Endothelial cell of umbilical vein (primary cell): ENCODE data around the gene ISL1. TPM values are rescaled to one million over a fixed set of nuclear protein-coding genes. Genes with fewer than 3 reads are reported as not detected.

Experiments used
- BruUV-seq: library from RNA; stranded (reverse); fragments of 400-500 nt; replicated peaks from 2 replicates; lab custom pipeline; 2021; lab: Mats Ljungman, UMichigan
- CTCF ChIA-PET: fragments of 300-600, 350-600 bp; sonication (Branson Sonifier 250); formaldehyde crosslinking; loops from one replicate; lab custom pipeline; 2021; ENCODE audit warnings: antibody characterized with exemption, inconsistent platforms; lab: Charles Lee
- POLR2A ChIA-PET: fragments of 300-600, 350-600 bp; sonication (Branson Sonifier 250); formaldehyde crosslinking; loops from one replicate; lab custom pipeline; 2021; ENCODE audit warnings: antibody characterized with exemption, inconsistent platforms; lab: Charles Lee
- DNase-seq: peaks from one replicate; pipeline ENCODE4 v3.0.0-alpha.2; 2011; ENCODE audit warnings: low read depth, low spot score
- FAIRE-seq: peaks from 2 replicates; lab custom pipeline; 2011; peaks lifted over from hg19 to GRCh38; lab: Jason Lieb, UNC
- H2AFZ ChIP-seq: 2 replicates; pipeline ENCODE4 v1.6.0; 2012; ENCODE audit warnings: low read depth, low read length, control low read depth, inconsistent platforms
- H3K27ac ChIP-seq: 2 replicates; pipeline ENCODE4 v1.5.1; 2011; ENCODE audit warnings: low read depth, mild to moderate bottlenecking, control low read depth, low read length, moderate library complexity; ENCODE audit not compliant: insufficient read depth
- H3K27me3 ChIP-seq, 2 experiments: 2 replicates each; pipeline versions ENCODE4 v1.6.0 to v1.6.1; 2011; ENCODE audit warnings: low read length in 2 of 2, mixed read lengths in 1 of 2; ENCODE audit not compliant: control insufficient read depth in 2 of 2, insufficient read depth in 2 of 2
- H3K36me3 ChIP-seq, 2 experiments: 2 replicates in 1 of 2; 3 replicates in 1 of 2; pipeline ENCODE4 v1.5.1; 2011; ENCODE audit warnings: low read length in 2 of 2, mild to moderate bottlenecking in 1 of 2, moderate library complexity in 1 of 2; ENCODE audit not compliant: control insufficient read depth in 2 of 2, insufficient read depth in 2 of 2; ENCODE audit errors: extremely low read depth in 1 of 2
- H3K4me1 ChIP-seq: 3 replicates; pipeline ENCODE4 v1.5.1; 2011; ENCODE audit warnings: mild to moderate bottlenecking, low read length; ENCODE audit not compliant: control insufficient read depth, insufficient read depth; ENCODE audit errors: extremely low read depth
- H3K4me2 ChIP-seq: 2 replicates; pipeline ENCODE4 v1.6.1; 2011; ENCODE audit warnings: low read length, control low read depth, mixed read lengths; ENCODE audit not compliant: insufficient read depth
- H3K4me3 ChIP-seq, 3 experiments: fragments of 200-600 bp in 1 of 3; sonication (generic), shearing (Covaris generic) in 1 of 3; replicated peaks in 1 of 3; 2 replicates each; pipeline ENCODE4 v1.5.1; 2011 to 2016; ENCODE audit warnings: control low read depth in 3 of 3, low read length in 3 of 3, mild to moderate bottlenecking in 2 of 3, inconsistent platforms in 1 of 3, low read depth in 1 of 3, moderate library complexity in 1 of 3; ENCODE audit not compliant: insufficient read depth in 1 of 3
- H3K79me2 ChIP-seq: 2 replicates; pipeline ENCODE4 v1.6.0; 2012; ENCODE audit warnings: low read length, inconsistent platforms; ENCODE audit not compliant: control insufficient read depth, insufficient read depth
- H3K9ac ChIP-seq: replicated peaks from 2 replicates; pipeline ENCODE3; 2011; ENCODE audit warnings: low read length, control low read depth; ENCODE audit not compliant: insufficient read depth; ENCODE audit errors: extremely low read depth
- H3K9me1 ChIP-seq: replicated peaks from 3 replicates; pipeline ENCODE4 v1.6.0; 2011; ENCODE audit warnings: mild to moderate bottlenecking, low read length; ENCODE audit not compliant: control insufficient read depth, insufficient read depth; ENCODE audit errors: extremely low read depth
- H3K9me3 ChIP-seq: replicated peaks from 2 replicates; pipeline ENCODE4 v1.5.1; 2012; ENCODE audit warnings: low read length, inconsistent platforms; ENCODE audit not compliant: control insufficient read depth, insufficient read depth
- H4K20me1 ChIP-seq: replicated peaks from 2 replicates; pipeline ENCODE3; 2011; ENCODE audit warnings: mild to moderate bottlenecking, low read length; ENCODE audit not compliant: control insufficient read depth, insufficient read depth; ENCODE audit errors: extremely low read depth
- EZH2 ChIP-seq: IDR thresholded peaks from 2 replicates; pipeline ENCODE4 v1.6.1; 2012; ENCODE audit warnings: borderline replicate concordance, low read depth, mild to moderate bottlenecking, moderate library complexity, low read length, inconsistent platforms; ENCODE audit not compliant: severe bottlenecking
- GATA2 ChIP-seq: IDR thresholded peaks from 2 replicates; pipeline ENCODE4 v1.7.0; 2011; ENCODE audit warnings: low read depth, mild to moderate bottlenecking, moderate library complexity, mixed read lengths, low read length; ENCODE audit not compliant: insufficient read length, insufficient read depth
- MYC ChIP-seq: IDR thresholded peaks from one replicate; pipeline ENCODE4 v1.6.1; 2011; ENCODE audit warnings: mild to moderate bottlenecking, low read depth, low read length
- dilution Hi-C: fragments of 300-500 bp; cut with MboI; formaldehyde crosslinking; loops from one replicate; pipeline ENCODE4 v1.15.0; 2019; ENCODE audit warnings: low sequenced_read_pairs; ENCODE audit not compliant: extremely low pct_ligation_motif_present
- intact Hi-C: fragments of 100-400 bp; cut with micrococcal nuclease; formaldehyde crosslinking; loops from one replicate; pipeline ENCODE4 v1.10.0; 2022
- polyA plus RNA-seq, 4 experiments: library from polyadenylated mRNA; depleted of rRNA in 3 of 4; stranded (reverse) in 3 of 4; unstranded in 1 of 4; fragments of >200 nt; gene quantifications; 2 replicates each; pipeline versions ENCODE4 v1.2.1 to v1.2.3, GENCODE V29; 2011 to 2012; ENCODE audit warnings: missing spikeins in 1 of 4
- total RNA-seq: library from RNA; stranded (reverse); gene quantifications from 2 replicates; pipeline ENCODE4 v1.2.3, GENCODE V29; 2021
- TF ChIP-seq, protein P1 (sequence below), 2 donors: IDR thresholded peaks; 1 replicate in 1 of 2; 2 replicates in 1 of 2; pipeline ENCODE4 v1.5.1; 2011; ENCODE audit warnings: low read length in 2 of 2, mild to moderate bottlenecking in 2 of 2, moderate library complexity in 2 of 2, control low read depth in 1 of 2, inconsistent platforms in 1 of 2, low read depth in 1 of 2; ENCODE audit not compliant: insufficient read depth in 1 of 2; ENCODE audit errors: extremely low read depth in 1 of 2

ISL1 gene
- total and polyA plus RNA-seq, 2 donors (not counting 3 experiments of a cell fraction or from before 2014, with no cell fraction given), result 0.28 to 1.1 TPM

DNA sequence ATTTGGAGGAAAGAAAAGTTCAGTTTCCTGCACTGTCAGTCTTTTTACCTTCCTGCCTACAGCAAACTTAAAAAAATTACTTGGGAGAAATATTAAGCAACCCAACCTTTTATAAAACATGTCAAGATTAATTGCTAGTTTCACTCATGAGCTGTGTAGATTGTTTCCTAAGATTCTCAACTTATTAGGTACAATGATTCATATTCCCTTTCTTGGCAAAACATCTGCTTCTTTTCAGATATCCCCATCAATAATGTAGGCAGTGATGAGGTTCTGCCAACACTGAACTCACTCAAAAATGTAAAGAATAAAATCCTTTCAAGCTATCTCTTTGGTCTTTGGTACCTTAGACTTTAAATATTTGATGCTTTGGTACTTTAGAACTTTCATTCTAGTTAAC, 56.0 kb downstream of the ISL1 start:
- no peak overlapping the region for H3K27ac ChIP-seq
- no peak for DNase-seq
- H3K4me3 ChIP-seq, result no peak overlapping the region
- no peak overlapping the region for H2AFZ ChIP-seq
- H3K36me3 ChIP-seq, result no peaks in the 10 kb centered on the region
- H3K9me3 ChIP-seq, result no peaks in the 10 kb centered on the region
- no peaks in the 10 kb centered on the region for H3K79me2 ChIP-seq
- CTCF ChIA-PET, result interaction anchor here (1.0 kb wide), 1 partner anchor 12 kb away, joined by 4 read pairs; no protein-coding TSS in a partner anchor
- no peaks in the 10 kb centered on the region for H3K4me1 ChIP-seq
- FAIRE-seq, result no peak
- intact Hi-C loops (no loop called here), dilution Hi-C loops (no loop called here)
- H3K9ac ChIP-seq, result no peak overlapping the region
- H3K4me2 ChIP-seq, result no peak overlapping the region
- no peaks in the 10 kb centered on the region for H4K20me1 ChIP-seq
- POLR2A ChIA-PET, result no interaction called here
- TF ChIP-seq, protein P1, sequence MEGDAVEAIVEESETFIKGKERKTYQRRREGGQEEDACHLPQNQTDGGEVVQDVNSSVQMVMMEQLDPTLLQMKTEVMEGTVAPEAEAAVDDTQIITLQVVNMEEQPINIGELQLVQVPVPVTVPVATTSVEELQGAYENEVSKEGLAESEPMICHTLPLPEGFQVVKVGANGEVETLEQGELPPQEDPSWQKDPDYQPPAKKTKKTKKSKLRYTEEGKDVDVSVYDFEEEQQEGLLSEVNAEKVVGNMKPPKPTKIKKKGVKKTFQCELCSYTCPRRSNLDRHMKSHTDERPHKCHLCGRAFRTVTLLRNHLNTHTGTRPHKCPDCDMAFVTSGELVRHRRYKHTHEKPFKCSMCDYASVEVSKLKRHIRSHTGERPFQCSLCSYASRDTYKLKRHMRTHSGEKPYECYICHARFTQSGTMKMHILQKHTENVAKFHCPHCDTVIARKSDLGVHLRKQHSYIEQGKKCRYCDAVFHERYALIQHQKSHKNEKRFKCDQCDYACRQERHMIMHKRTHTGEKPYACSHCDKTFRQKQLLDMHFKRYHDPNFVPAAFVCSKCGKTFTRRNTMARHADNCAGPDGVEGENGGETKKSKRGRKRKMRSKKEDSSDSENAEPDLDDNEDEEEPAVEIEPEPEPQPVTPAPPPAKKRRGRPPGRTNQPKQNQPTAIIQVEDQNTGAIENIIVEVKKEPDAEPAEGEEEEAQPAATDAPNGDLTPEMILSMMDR (IDR thresholded peaks at IDR 0.05; ENCODE audit: extremely low read depth in 1 of 2, insufficient read depth in 1 of 2, low read depth in 1 of 2, low read length in 2 of 2), result no peak
- no peak for TF ChIP-seq EZH2
- TF ChIP-seq GATA2, result no peak
- no peak for TF ChIP-seq MYC
- no peaks in the 10 kb centered on the region for H3K27me3 ChIP-seq
- no peaks in the 10 kb centered on the region for H3K9me1 ChIP-seq
- BruUV-seq, result no TSS peak
